ENCODE results near the gene LY9. TPM values are rescaled to one million over a fixed set of nuclear protein-coding genes. Genes with fewer than 3 reads are reported as not detected.

The LY9 gene
- total RNA-seq, 4 donors from 2014 or later: 0.33 to 2.1 (median 0.63) TPM

GRCh38 chr1:160778976-160779375 is 17.0 kb upstream of the LY9 start:
- TF ChIP-seq CTCF (IDR thresholded peaks at IDR 0.05): no peak
- no peak for TF ChIP-seq POLR2A (IDR thresholded peaks at IDR 0.05)
- 86 to 91% methylated on average over 6 of the region's 6 CpGs for WGBS, 2 donors
- Histone ChIP-seq H3K4me1 (peaks cover 8 to 18% of the 10 kb centered on the region in 2 donors), H3K27ac (no peak overlapping the region), H3K36me3 (no peaks in the 10 kb centered on the region), H3K9me3 (no peaks in the 10 kb centered on the region), H3K4me3 (replicated peaks in 1 of 3) (no peak overlapping the region), H3K27me3 (no peaks in the 10 kb centered on the region)
- intact Hi-C loops (cut with DNase I): no loop called here
- DNase-seq: no peak

- WGBS, 2 donors: 93 to 95% methylated on average over 9 to 12 of the region's 18 CpGs
- H3K9me3 ChIP-seq: no peaks in the 10 kb centered on the region
- no peaks in the 10 kb centered on the region for H3K27me3 ChIP-seq
- peaks cover 8 to 18% of the 10 kb centered on the region in 2 donors for H3K4me1 ChIP-seq
- TF ChIP-seq CTCF (IDR thresholded peaks at IDR 0.05): peak in 1 of 6 experiments; percentile 35
- TF ChIP-seq POLR2A (IDR thresholded peaks at IDR 0.05): no peak
- no peaks in the 10 kb centered on the region for H3K36me3 ChIP-seq
- DNase-seq: peak in 1 of 2 donors; percentile 11
- H3K4me3 ChIP-seq (replicated peaks in 1 of 3): no peak overlapping the region
- H3K27ac ChIP-seq: no peak overlapping the region
- intact Hi-C loops (cut with DNase I): no loop called here
Measured at GRCh38 chr1:160779626-160780397, 16.2 kb upstream of the LY9 start.

- no peak for DNase-seq
- Histone ChIP-seq H3K27me3 (no peaks in the 10 kb centered on the region), H3K4me3 (replicated peaks in 1 of 3) (no peak overlapping the region), H3K9me3 (no peaks in the 10 kb centered on the region), H3K4me1 (peaks cover 8 to 17% of the 10 kb centered on the region in 2 donors), H3K27ac (no peak overlapping the region), H3K36me3 (no peaks in the 10 kb centered on the region)
- 85 to 92% methylated on average over 2 of the region's 2 CpGs for WGBS, 2 donors
- intact Hi-C loops (cut with DNase I): no loop called here
- no peak for TF ChIP-seq CTCF (IDR thresholded peaks at IDR 0.05)
- no peak for TF ChIP-seq POLR2A (IDR thresholded peaks at IDR 0.05)
Measured at GRCh38 chr1:160780398-160780755, 15.6 kb upstream of the LY9 start.

- Histone ChIP-seq H3K27ac (peak overlapping the region in 2 of 3 donors; percentile 6 to 17), H3K9me3 (no peaks in the 10 kb centered on the region), H3K27me3 (no peaks in the 10 kb centered on the region), H3K36me3 (no peaks in the 10 kb centered on the region), H3K4me1 (peaks cover 8 to 14% of the 10 kb centered on the region in 2 donors), H3K4me3 (replicated peaks in 1 of 3) (no peak overlapping the region)
- 44 to 45% methylated on average over 7 of the region's 8 CpGs for WGBS, 2 donors
- intact Hi-C loops (cut with DNase I): no loop called here
- TF ChIP-seq CTCF (IDR thresholded peaks at IDR 0.05): no peak
- no peak for TF ChIP-seq POLR2A (IDR thresholded peaks at IDR 0.05)
- peak; percentile 61 to 64 for DNase-seq
Measured at GRCh38 chr1:160781186-160781766, 14.7 kb upstream of the LY9 start.

Measured in thyroid gland (tissue), 4 donors.